GM12865 (cell line): ENCODE measurements around the gene CDK13.

Experiments used
- DNase-seq: peaks from one replicate; pipeline ENCODE4 v3.0.0; 2010; ENCODE audit warnings: low read depth
- H3K4me3 ChIP-seq: 2 replicates; pipeline ENCODE4 v1.5.1; 2011; ENCODE audit warnings: mild to moderate bottlenecking, low read depth, low read length, control low read depth
- CTCF ChIP-seq: IDR thresholded peaks from 2 replicates; pipeline ENCODE4 v1.5.1; 2011; ENCODE audit warnings: low read length, control low read depth, low read depth, inconsistent platforms; ENCODE audit not compliant: insufficient read depth; ENCODE audit errors: missing control alignments

Gene CDK13

GRCh38 chr7:39926111-39926510 lies 23.9 kb upstream of the CDK13 start:
- DNase-seq = no peak
- H3K4me3 ChIP-seq = no peak overlapping the region
- no peak for TF ChIP-seq CTCF

GRCh38 chr7:39927018-39927417 lies 23.0 kb upstream of the CDK13 start:
- DNase-seq = no peak
- no peak overlapping the region for H3K4me3 ChIP-seq
- no peak for TF ChIP-seq CTCF

GRCh38 chr7:39934132-39934531 lies 15.9 kb upstream of the CDK13 start:
- no peak for DNase-seq
- TF ChIP-seq CTCF = no peak
- no peak overlapping the region for H3K4me3 ChIP-seq

GRCh38 chr7:39936761-39937160 lies 13.3 kb upstream of the CDK13 start:
- no peak overlapping the region for H3K4me3 ChIP-seq
- TF ChIP-seq CTCF = no peak
- no peak for DNase-seq

GRCh38 chr7:39937366-39938153 lies 12.5 kb upstream of the CDK13 start:
- no peak for DNase-seq
- no peak for TF ChIP-seq CTCF
- H3K4me3 ChIP-seq = no peak overlapping the region

- H3K4me3 ChIP-seq = no peak overlapping the region
- TF ChIP-seq CTCF = no peak
- DNase-seq = no peak
Observed at GRCh38 chr7:39942883-39943282, 7.2 kb upstream of the CDK13 start.

- no peak for TF ChIP-seq CTCF
- no peak for DNase-seq
- no peak overlapping the region for H3K4me3 ChIP-seq
Observed at GRCh38 chr7:39946693-39947092, 3.4 kb upstream of the CDK13 start.
